Stimulated activated CD4-positive, alpha-beta T cell treated with anti-CD3 and anti-CD28 coated beads, Interleukin-4, amount 100 ng/mL, for 24 hours (primary cell): Measurements from ENCODE around the gene ISG20L2.
A peak's percentile ranks its signal among the peaks of the same experiment; 100 is the strongest.

Source experiments
- DNase-seq: peaks from one replicate; pipeline ENCODE4 v3.0.0-alpha.2; 2020

The ISG20L2 gene

GRCh38 chr1:156740237-156740740 lies 11.7 kb upstream of the ISG20L2 start:
- no peak for DNase-seq

- no peak for DNase-seq
Observed at GRCh38 chr1:156738916-156739315, 10.3 kb upstream of the ISG20L2 start.

DNA sequence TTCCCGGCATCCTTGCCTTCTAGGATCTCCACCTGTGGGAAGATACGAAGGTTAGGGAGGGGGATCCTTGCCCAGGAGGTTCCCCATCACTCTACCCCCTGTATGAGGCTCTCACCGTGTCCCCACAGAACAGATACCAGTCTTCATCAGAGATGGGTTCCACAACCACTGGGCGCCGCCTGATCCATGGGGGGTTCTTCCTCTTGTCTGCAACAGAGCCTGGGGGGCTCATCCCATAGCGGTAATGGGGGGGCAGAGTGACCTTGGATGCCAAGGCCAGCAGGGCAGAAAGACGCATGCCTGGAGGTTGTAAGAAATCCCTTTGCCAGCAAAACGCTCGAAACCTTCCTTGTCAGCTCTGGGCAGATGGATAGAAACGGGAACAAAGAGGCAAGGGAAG lies 9.8 kb upstream of the ISG20L2 start:
- no peak for DNase-seq

DNA sequence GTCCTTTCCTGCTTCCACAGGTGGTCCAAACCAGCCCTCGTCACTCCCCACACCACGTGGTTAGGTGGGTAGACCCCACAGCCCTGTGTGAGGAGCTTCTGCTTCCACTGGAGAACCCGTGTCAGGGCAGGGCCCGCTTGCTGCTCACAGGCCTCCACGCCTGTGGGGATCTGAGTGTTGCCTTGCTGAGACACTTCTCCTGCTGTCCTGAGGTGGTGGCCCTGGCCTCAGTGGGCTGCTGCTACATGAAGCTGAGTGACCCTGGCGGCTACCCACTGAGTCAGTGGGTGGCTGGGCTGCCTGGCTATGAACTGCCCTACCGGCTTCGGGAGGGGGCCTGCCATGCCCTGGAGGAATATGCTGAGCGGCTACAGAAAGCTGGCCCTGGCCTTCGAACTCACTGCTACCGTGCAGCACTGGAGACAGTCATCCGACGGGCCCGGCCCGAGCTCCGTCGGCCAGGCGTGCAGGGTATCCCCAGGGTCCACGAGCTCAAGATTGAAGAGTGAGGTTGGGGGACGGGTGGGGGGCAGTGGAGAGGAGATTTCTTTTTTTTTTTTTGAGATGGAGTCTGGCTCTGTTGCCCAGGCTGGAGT lies 5.5 kb upstream of the ISG20L2 start:
- no peak for DNase-seq

DNA sequence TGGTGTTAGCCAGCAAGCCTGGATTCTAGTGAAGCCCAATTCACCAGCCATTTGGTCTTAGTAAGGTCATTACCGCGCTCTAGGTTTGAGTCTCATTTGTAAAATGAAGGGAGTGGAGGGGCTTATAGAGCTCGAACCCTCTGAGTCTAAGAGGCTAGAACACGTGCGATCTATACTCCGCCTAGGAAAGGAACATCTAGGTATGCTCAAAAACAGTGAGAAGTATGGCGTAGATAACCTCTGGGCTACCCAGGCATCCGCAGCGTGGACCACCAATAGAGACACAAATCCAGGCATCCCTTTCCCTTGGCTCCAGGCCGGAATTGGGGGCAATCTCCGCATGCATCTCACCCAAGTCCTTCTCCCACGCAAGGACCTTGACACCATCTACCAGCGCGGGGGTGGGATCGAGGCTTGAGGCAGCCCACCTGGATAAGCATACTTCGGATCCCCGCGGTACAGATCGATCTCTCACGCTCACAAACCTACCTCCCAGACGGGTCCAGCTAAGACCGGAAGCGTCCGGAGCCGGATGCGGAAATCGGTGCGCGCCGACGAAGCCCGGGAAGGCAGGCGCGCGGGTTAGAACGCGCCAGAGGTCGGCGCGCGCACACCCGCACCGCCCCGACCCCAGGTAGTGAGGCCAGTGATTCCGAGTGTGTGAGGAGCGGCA lies 504 bp downstream of the ISG20L2 start, which contains the start of gene METTL25B:
Gene METTL25B (plus strand): TSS at position 544 of the 673 bp plus-strand sequence. CDS start 636 bp downstream, outside the sequence.
- peak; percentile 81 for DNase-seq

- DNase-seq, result no peak
Observed at GRCh38 chr1:156727492-156727891, 1.1 kb downstream of the ISG20L2 start.

DNA sequence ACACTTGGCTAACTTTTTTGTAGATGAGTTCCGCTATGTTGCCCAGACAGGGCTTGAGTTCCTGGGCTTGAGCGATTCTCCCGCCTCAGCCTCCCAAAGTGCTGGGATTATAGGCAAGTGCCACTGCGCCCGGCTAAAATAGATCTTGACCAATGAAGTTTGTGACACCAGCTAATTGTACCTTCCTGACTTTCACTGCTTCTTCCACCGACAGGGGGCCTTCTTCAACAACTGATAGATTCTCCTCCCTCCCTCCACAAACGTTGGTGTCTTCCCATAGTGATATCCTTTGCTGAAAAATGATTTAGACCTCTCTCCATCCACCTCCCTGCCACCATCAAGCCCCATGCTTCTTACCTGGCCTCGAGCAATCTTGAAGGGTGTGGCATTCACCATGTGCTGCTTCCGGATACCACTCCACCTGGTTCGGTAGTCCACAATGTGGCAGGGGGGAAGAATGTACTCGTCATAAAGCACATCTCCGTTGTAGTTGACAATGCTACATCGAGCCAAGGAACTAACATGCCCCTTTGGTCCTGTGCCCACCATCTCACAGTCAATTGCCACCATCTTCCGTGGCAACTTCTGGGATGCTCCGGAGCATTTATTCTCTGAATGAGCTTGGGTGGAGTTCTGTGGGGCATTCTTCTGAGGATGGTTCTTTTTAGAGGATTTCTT lies 1.9 kb downstream of the ISG20L2 start:
- DNase-seq, result peak; percentile 69

GRCh38 chr1:156725683-156726280 lies 2.8 kb downstream of the ISG20L2 start:
- DNase-seq, result peak; percentile 80

- DNase-seq, result no peak
Observed at GRCh38 chr1:156721535-156721934, 7.0 kb downstream of the ISG20L2 start.

- no peak for DNase-seq
Observed at GRCh38 chr1:156721131-156721530, 7.4 kb downstream of the ISG20L2 start.

DNA sequence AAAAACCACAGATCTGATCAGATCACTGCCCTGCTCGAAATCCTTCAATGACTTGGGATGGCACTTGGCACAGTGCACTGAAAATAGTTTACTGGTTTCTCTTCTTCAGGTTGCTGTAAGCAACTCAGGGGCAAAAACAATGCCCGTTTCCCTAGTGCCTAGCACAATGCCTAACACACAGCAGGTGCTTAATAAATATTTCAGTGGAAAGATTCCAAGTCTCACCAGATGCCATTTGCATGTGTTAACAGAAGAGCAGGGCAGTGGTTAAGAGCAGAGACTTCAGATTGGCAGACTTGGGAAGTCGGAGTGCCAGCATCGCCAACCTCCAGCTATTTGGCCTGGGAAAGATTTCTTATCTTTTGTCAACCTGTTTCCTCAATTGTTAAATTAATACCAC lies 11.2 kb downstream of the ISG20L2 start:
- DNase-seq, result no peak

DNA sequence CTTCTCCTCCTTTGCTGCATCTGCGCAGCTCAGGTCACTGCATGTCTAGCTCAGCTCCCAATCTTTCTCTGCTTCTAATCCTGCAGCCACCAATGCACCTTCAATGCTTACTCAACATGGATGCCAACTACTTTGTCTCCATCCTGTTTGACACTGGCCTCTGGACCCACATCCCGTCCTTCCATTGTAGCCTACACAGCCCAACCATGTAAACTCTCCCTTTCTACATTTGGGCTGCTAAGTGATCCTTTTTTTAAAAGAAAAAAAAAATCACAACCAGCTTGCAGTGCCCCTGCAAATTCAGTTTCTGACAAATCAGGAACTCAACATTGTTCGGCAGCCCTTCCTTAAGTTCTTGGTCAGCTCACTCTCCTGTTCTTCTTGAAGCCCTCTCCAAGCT lies 13.7 kb downstream of the ISG20L2 start:
- no peak for DNase-seq

- DNase-seq, result no peak
Observed at GRCh38 chr1:156712626-156713025, 15.9 kb downstream of the ISG20L2 start.

GRCh38 chr1:156711011-156711817 lies 17.4 kb downstream of the ISG20L2 start:
- no peak for DNase-seq

DNA sequence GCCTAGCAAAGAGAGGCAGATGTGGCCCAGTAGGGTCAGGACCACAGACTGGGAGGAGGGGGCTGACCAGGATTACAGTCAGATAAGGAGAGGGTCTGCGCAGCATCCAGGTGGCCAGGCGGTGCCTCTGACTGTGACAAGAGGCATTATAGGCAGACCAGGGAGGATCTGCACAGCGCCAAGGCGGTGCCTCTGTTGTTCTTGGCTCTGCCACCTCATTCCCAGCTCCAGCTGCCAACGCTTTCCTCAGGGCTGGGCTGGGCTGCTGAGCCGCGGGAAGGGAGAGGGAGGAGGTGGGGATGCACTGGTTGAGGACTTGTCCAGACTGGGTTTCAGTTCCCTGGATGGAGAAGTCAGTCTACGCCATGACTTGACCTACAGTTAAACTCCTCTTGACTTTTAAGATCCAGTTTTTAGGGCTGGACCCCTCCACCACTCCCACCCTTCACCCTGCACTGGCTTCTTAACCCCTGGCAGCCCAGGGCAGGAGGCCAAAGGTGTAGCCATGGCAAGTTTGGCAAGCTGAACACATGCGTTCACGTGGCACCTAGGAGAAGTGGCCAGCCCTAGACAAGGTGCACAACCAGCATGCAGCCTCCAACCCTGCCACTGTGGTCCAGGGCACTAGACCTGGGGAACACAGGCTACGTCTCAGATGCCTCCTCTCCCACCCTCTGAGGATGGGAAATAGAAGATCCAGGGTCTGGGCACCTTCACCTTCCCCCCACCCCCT lies 18.6 kb downstream of the ISG20L2 start:
- DNase-seq, result no peak

GRCh38 chr1:156709031-156709430 lies 19.5 kb downstream of the ISG20L2 start:
- DNase-seq, result no peak

DNA sequence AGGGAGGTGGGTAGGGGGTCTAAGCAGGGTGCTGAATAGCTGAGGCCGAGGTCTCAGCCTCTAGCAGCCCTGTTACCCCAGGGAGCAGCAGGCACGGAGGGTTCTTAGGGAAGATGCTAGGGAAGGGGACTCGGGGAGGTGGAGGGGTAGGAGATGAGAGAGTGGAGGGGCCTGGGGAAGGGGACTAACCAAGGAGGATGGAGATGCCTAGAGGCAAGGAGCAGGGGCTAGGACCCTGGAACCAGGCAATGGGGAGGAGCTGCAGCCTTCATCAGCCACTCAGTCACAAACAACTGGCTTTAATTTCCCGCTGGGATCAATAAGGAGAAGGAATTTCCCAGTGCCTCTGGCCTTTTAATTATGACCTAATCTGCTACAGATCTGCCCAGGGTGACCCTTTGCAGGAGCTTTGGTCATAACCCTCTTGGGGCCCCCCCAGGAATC lies 20.3 kb downstream of the ISG20L2 start:
- no peak for DNase-seq

DNA sequence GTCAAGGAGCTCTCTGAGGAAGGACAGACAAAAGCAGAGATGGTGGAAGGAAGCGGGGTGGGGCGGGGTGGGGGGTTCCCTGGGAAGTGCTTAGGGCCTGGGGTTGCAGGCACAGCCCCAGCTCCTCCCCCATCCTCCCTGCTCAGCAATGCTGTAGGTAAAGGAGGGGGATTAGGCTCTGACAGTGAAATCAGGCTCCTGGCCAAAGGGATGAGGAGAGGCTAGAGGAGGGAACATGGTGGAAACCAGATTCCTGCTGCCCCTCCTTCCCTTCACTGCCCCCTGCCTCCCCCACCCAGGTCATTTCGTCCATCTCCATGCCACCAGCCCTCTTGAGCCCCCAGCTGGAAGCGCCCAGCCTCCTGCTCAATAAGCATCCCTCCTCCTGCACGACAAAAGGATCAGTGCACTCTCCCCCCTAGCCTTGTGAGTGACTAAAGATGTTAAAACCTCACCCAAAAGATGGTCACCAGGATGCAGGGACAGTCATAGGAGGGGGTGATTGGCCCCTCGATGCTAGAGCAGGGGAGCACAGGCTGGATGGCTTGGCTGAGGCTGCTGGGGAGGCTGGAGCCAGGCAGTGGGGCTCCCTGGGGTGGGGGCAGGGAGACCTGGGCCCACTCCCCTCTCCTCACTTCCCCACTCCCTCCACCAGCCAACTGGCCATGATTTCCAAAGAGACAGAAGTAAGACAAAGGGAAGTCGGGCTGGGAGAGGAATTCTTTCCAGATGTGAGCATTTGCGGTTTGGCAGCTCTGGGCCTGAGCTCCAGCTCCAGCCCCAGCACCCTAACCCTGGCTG lies 20.9 kb downstream of the ISG20L2 start:
- no peak for DNase-seq

- peak; percentile 12 for DNase-seq
Observed at GRCh38 chr1:156706657-156707416, 21.7 kb downstream of the ISG20L2 start.
